NB4 (cell line): ENCODE results near the gene HSD17B4.
"Not testable (repeated sequence)": the region's sequence is repeated elsewhere in the genome, so short reads cannot be mapped to it uniquely, and the experiment has no call there.

Source experiments
- DNase-seq: peaks from one replicate; pipeline ENCODE4 v3.0.0; 2010; ENCODE audit warnings: low read depth
- H3K4me3 ChIP-seq: one replicate; pipeline ENCODE4 v1.5.1; 2011; ENCODE audit warnings: mild to moderate bottlenecking, low read depth, low read length, moderate library complexity
- MYC ChIP-seq: IDR thresholded peaks from 2 replicates; pipeline ENCODE4 v1.6.1; 2011; ENCODE audit warnings: low read depth, low read length
- POLR2A ChIP-seq: IDR thresholded peaks from 2 replicates; pipeline ENCODE4 v1.6.1; 2011; ENCODE audit warnings: mild to moderate bottlenecking; ENCODE audit not compliant: insufficient read length; ENCODE audit errors: extremely low read depth
- TF ChIP-seq, protein P1 (sequence below): IDR thresholded peaks from 2 replicates; pipeline ENCODE4 v1.6.1; 2011; ENCODE audit warnings: low read depth, low read length
- TF ChIP-seq, protein P2 (sequence below): IDR thresholded peaks from one replicate; pipeline ENCODE4 v1.5.1; 2012; ENCODE audit warnings: low read depth, low read length

HSD17B4 gene

DNA sequence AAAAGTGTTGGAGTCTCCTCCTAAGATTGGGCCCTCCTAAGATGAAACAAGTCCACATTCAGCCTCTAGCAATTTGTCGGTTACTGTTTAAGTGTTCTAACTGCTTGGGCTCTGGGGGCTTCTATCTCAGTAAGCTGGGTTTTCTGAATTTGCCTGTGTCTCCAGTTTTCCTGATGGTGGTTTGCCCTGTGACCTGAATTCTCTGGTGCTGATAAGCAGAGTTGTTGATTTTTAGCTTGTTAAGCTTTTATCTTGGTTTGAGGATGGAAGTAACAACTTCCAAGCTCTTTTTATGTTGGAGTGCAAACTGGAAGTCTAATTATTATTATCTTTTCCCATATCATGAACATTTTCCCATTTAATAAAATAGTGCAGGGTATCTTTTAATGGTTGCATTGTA, 30.9 kb downstream of the HSD17B4 start:
- no peak for DNase-seq
- H3K4me3 ChIP-seq, result no peak overlapping the region
- TF ChIP-seq POLR2A (no peak), MYC (no peak)
- TF ChIP-seq, protein P1, sequence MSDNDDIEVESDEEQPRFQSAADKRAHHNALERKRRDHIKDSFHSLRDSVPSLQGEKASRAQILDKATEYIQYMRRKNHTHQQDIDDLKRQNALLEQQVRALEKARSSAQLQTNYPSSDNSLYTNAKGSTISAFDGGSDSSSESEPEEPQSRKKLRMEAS, result no peak
- TF ChIP-seq, protein P2, sequence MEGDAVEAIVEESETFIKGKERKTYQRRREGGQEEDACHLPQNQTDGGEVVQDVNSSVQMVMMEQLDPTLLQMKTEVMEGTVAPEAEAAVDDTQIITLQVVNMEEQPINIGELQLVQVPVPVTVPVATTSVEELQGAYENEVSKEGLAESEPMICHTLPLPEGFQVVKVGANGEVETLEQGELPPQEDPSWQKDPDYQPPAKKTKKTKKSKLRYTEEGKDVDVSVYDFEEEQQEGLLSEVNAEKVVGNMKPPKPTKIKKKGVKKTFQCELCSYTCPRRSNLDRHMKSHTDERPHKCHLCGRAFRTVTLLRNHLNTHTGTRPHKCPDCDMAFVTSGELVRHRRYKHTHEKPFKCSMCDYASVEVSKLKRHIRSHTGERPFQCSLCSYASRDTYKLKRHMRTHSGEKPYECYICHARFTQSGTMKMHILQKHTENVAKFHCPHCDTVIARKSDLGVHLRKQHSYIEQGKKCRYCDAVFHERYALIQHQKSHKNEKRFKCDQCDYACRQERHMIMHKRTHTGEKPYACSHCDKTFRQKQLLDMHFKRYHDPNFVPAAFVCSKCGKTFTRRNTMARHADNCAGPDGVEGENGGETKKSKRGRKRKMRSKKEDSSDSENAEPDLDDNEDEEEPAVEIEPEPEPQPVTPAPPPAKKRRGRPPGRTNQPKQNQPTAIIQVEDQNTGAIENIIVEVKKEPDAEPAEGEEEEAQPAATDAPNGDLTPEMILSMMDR, result no peak

DNA sequence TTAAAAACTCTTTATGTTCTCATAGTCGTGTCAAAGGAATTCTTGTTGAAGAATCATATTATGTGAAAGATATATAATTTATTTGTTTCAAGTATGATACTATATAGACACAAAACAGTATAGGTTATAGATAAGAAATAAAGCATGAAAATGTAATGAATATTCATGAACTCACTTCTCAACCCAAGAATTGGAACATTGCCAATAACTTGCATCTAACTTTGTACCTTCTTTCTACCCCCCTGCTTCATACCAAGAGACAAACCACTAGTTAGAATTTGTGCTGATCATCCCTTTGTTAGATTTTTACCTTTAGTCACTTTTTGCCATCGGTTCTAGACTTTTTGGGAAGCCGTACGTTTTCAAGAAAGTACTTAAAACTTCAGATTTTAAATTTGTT, 32.6 kb downstream of the HSD17B4 start:
- H3K4me3 ChIP-seq, result no peak overlapping the region
- TF ChIP-seq, protein P1, result no peak
- TF ChIP-seq MYC (no peak), POLR2A (no peak)
- TF ChIP-seq, protein P2, result no peak
- no peak for DNase-seq

DNA sequence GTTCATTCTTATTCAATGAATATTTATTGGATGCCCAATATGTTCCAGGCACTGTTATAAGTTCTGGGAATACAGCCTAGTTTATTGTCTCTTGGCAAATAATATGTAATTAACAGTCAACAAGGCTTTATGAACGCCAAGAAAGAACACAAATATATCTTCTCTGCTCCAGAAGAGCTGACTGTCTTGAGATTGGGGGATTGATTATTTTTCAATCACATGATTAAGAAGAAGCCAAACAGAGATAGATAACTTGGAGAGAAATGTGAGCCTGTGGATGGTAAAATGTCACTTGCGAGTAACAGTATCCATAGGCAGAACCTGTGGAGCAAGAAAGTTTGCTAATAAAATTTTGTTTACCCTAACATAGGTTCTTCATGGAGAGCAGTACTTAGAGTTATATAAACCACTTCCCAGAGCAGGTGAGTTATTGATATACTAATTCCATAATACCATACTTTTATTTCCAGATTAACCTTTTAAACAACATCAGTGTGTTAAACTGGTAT, 49.4 kb downstream of the HSD17B4 start:
- H3K4me3 ChIP-seq, result no peak overlapping the region
- DNase-seq, result no peak
- TF ChIP-seq POLR2A (no peak), MYC (no peak)
- TF ChIP-seq, protein P1, result no peak
- TF ChIP-seq, protein P2, result no peak

DNA sequence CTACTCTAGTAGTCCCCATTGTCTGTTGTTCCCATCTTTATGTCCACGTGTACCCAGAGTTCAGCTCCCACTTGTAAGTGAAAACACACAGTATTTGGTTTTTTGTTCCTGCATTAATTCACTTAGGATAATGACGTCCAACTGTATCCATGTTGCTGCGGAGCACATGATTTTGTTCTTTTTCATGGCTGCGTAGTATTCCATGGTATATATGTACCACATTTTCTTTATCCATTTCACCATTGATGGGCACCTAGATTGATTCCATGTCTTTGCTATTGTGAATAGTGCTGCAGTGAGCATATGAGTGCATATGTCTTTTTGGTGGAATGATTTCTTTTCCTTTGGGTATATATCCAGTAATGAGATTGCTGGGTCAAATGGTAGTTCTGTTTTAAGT, 51.6 kb downstream of the HSD17B4 start:
- not testable (repeated sequence) for DNase-seq, H3K4me3 ChIP-seq

DNA sequence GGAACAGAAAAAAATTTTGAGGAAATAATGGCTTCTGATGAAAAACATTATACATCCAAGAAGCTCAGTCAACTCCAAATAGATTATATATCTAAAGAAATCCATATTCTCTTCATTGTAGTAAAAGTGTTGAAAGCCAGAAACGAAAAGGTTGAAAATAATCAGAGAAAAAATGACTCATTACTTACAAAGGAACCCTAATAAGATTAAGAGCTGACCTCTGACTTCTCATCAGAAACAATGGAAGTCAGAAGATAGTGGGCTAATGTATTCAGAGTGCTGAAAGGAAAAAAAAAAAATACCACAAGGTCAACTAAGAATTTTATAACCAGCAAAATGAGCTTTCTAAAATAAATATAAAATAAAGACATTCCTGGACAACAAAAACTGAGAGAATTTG, 60.0 kb downstream of the HSD17B4 start:
- H3K4me3 ChIP-seq, result no peak overlapping the region
- DNase-seq, result no peak
- TF ChIP-seq POLR2A, result no peak
- no peak for TF ChIP-seq MYC
- TF ChIP-seq, protein P2, result no peak
- TF ChIP-seq, protein P1, result no peak

DNA sequence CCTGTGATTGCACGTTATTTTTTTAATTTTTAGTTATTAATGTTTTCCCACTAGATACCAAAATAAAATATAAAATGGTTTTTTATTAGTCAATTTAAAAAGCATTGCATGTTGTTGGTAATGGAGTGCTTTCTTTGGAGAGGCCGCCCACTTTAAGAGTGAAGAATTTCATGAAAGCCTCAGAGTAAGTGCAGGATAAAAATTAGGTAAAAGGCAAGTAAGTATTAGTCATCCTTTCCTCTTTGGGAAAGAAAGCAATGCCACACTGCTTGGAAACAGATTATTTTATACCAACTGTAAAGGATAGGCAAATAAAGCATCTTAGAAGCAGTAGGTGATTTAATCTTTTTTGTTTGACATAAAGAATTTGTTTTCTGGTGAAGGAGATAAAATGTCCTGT, 62.9 kb downstream of the HSD17B4 start:
- TF ChIP-seq, protein P1, result no peak
- TF ChIP-seq, protein P2, result no peak
- TF ChIP-seq POLR2A (no peak), MYC (no peak)
- H3K4me3 ChIP-seq, result no peak overlapping the region
- no peak for DNase-seq

DNA sequence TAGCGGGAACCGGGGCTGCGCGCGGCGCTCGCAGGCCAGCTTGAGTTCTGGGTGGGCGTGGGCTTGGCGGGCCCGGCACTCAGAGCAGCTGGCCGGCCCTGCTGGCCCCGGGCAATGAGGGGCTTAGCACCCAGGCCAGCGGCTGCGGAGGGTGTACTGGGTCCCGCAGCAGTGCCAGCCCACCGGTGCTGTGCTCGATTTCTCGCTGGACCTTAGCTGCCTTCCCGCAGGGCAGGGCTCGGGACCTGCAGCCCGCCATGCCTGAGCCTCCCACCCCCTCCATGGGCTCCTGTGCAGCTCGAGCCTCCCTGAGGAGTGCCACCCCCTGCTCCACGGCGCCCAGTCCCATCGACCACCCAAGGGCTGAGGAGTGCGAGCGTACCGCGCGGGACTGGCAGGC, 64.8 kb downstream of the HSD17B4 start:
- not testable (repeated sequence) for DNase-seq, H3K4me3 ChIP-seq
